Measurements from ENCODE around the gene SLC44A5.
A peak's percentile ranks its signal among the peaks of the same experiment; 100 is the strongest.
"Not testable (repeated sequence)": the region's sequence is repeated elsewhere in the genome, so short reads cannot be mapped to it uniquely, and the experiment has no call there.

Gene SLC44A5

GRCh38 chr1:75520862-75521475, 89.9 kb downstream of the SLC44A5 start:
- DNase-seq = no peak

DNA sequence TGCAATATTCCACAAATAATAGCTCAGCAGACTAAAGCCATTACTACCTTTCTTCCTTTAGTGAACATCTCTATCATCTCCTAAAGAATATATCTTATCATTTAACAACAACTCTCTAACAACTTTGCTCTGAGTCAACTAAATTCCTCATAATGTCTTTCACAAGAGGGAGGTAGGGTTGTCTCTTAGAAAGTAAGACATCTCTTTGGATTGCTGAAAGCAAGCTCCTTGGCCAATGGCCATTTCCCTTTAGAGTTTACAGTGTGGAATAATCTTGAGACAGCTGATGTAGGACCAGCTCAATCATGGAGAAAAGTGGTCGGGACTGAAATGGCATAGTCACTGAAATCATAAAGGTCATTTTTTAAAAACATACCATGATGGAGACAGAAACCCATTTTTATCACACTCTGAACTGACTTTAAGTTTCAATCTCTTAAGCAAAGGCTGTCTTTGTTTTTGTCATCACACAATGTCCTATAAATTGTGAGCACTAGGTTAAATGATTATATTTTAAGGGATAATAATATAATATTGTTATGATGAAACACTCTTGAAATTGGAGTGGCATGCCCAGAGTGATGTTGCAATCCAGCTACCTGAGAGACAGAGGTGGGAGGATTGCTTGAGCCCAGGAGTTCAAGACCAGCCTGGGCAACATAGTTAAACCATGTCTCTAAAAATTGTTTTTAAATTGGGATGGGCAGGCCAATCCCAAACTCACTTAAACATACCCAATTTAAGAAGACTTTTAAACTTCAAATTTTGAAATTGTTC, 91.1 kb downstream of the SLC44A5 start:
- no peak for DNase-seq

GRCh38 chr1:75518686-75519085, 92.2 kb downstream of the SLC44A5 start:
- DNase-seq = no peak

- DNase-seq = no peak
These were observed 96.6 kb downstream of the SLC44A5 start for GRCh38 chr1:75514270-75514669.

DNA sequence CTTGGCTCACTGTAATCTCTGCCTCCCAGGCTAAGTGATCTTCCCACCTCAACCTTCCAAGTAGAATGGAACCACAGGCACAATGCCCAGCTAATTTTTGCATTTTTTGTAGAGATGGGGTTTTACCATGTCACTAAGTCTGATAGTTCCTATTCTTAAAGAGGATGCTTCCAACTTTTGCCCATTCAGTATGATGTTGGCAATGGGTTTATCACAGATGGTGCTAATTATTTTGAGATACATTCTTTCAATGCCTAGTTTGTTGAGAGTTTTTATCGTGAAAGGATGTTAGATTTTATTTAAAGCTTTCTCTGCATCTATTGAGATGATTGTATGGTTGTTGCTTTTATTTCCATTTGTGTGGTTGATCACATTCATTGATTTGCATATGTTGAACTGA, 103.9 kb downstream of the SLC44A5 start:
- no peak for DNase-seq

DNA sequence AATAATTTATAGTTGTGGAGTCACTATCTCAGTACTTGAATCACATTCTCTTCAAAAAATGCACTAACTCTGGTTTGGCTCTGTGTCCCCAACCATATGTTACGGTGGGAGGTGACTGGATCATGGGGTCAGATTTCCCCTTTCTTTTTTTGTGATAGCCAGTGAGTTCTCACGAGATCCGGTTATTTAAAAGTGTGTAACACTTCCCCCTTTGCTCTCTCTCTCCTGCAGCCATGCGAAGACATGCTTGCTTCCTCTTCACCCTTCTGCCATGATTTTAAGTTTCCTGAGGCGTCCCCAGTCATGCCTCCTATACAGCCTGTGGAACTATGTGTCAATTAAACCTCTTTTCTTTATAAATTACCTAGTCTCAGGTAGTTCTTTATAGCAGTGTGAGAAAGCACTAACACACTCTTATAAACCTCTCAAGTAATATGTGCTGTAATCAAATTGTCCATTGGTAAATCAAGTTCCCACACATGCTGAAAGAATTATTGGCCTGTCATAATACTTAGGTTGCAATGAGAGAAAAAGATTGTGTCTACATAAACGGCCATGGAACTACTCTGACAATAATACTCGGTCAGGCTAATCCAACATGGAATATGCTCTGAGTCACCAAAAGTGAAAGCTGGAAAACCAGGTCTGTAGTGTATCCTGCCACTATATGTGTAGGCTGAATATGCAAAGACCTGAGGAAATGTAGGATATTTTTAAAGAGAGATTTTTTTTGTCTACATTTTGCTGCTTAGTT, 107.5 kb downstream of the SLC44A5 start:
- no peak for DNase-seq

DNA sequence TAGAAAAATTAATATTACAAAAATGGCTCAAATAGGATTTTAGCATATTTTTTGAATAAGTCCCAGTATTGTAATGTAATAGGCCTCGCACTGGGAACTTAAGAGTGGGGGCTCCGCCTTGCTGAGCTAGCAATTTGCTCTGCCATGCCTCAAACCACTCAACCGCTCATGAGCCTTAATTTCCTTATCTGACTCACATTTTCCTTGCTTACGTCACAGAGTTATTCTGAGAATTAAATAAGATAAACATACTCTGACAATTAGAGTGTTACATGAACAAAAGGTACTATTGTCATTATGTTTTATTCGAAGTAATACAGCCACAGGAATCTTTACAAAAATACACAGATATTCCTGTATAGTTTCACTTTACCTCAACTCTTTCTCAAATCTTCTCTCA, 108.1 kb downstream of the SLC44A5 start:
- DNase-seq = peak in 1 of 5 experiments; percentile 1

GRCh38 chr1:75501577-75502295, 109.2 kb downstream of the SLC44A5 start:
- no peak for DNase-seq

DNA sequence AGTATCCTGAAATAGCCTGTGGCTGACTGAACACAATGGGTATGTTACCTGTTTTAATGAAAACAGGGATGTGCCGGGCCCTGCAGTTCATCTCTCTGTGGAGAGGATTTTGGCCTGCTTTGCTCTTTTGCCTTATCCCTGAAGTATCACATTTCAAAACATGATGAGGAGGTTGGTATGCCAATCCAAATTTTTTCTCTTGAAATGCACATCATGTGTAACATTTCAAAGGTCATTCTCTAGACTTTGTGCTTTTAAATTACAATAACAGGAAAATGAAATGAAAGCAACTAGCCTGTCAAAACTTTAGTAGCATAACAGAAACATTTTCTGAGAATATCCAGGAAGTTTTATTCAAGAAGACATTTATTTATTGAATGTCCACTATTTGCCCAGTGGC, 118.9 kb downstream of the SLC44A5 start:
- no peak for DNase-seq

GRCh38 chr1:75487399-75487798, 123.5 kb downstream of the SLC44A5 start:
- no peak for DNase-seq

DNA sequence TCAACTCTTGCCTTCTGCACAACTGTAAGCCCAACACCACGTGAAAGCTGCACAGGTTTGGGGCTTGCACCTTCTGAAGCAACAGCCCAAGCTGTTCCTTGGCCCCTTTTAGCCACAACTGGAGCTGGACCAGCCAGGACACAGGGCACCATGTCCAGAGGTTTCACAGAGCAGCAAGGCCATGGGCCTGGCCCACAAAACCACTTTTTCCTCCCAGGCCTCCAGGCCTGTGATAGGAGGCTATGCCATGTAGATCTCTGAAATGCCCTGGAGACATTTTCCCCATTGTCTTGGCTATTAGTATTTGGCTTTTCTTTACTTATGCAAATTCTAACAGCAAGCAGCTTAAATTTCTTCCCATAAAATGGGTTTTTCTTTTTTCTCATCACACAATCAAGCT, 126.1 kb downstream of the SLC44A5 start:
- no peak for DNase-seq

DNA sequence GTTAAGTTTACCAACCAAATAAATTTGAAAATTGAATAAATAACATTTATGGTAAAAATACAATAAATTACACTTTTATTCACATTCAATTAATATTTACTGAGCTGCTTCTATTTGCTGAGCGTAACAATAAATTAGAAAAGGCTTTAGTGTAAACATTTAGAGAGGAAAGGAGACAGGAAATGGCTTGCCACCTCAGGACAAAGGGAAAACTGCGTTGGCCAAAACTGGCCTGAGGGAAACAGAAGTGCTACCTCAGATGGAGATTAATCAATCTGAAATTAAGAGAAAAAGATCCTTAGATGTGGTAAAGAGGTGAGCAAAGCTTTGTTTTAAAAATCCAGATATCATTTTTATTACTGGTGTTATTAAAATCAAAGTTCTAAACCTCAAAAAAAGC, 128.0 kb downstream of the SLC44A5 start:
- DNase-seq = no peak

DNA sequence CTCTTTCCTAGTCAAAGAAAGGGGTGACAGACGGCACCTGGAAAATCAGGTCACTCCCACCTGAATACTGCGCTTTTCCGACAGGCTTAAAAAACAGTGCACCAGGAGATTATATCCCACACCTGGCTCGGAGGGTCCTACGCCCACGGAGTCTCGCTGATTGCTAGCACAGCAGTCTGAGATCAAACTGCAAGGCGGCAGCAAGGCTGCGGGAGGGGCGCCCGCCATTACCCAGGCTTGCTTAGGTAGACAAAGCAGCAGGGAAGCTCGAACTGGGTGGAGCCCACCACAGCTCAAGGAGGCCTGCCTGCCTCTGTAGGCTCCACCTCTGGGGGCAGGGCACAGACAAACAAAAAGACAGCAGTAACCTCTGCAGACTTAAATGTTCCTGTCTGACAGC, 134.4 kb downstream of the SLC44A5 start:
- DNase-seq = not testable (repeated sequence)

GRCh38 chr1:75475696-75476095, 135.2 kb downstream of the SLC44A5 start:
- no peak for DNase-seq

DNA sequence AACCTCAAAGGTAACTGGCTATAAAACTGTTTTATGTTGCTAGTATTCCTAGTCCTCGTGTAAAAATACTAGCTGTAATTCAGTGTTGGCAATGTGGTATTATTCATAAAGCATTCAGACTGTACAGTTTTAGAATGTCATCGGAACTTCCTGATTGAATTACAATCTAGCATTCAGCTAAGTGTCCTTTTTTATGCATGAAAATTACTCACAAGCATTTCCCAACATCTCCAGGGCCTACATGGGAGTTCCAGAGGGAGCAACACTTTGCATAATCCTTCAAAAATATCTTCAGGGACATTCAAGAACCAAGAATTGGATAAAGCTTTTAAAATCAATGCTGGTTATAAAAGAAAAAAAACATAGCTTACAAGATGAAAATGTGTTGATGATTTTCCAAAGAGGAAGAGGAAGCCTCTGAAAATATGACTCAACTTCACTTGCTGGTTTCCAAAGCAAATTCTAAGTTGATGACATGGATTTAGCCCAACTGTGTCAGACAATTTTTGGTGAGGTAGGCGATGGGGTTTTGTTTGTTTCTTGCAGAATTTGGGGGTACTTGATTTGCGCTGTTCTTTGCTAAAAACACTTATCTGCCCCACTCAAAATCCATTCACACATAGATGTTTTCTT, 137.8 kb downstream of the SLC44A5 start:
- no peak for DNase-seq

- no peak for DNase-seq
These were observed 138.6 kb downstream of the SLC44A5 start for GRCh38 chr1:75472089-75472970.

DNA sequence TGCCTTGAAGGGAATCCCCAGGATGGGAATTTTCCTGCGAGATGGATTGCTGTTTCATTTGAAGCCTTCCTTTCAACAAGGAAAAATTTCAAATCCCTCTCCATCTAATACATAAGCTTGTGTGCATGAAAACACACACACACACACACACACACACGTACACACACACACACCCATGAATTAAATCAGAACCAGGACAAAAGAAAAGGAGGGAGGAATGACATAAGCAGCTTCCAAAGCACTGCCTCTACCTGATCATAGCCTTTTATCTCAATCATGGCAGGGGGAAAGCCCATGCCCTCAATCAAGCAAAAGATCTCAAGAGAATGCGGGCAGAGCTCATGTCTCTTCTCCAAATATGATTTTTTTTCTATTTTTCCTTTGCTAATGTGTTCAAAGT, 139.7 kb downstream of the SLC44A5 start:
- no peak for DNase-seq

- DNase-seq = no peak
These were observed 140.5 kb downstream of the SLC44A5 start for GRCh38 chr1:75470448-75470847.

DNA sequence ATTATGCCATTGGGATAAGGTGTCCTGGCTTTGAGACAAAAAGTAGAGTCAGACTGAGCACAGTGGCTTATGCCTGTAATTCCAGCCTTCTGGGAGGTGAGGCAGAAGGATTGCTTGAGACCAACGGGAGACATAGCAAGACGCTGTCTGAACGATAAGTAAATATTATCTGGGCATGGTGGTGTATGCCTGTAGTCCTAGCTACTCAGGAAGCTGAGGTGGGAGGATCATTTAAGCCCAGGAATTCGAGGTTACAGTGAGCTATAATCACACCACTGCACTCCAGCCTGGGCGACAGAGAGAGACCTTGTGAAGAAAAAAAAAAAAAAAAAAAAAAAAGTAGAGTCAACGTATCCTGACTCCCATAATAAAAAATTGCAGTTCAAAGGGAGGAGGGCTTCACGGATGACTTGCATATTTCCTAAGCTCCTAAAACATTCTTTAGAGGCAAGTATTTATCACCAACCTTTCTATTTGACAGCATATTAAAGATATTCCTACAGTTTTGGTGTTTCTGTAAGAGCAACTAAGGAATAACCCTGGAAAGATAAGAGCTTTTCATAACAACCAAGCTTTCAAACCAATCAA, 141.2 kb downstream of the SLC44A5 start:
- no peak for DNase-seq

GRCh38 chr1:75461808-75462325, 149.0 kb downstream of the SLC44A5 start:
- DNase-seq = no peak

DNA sequence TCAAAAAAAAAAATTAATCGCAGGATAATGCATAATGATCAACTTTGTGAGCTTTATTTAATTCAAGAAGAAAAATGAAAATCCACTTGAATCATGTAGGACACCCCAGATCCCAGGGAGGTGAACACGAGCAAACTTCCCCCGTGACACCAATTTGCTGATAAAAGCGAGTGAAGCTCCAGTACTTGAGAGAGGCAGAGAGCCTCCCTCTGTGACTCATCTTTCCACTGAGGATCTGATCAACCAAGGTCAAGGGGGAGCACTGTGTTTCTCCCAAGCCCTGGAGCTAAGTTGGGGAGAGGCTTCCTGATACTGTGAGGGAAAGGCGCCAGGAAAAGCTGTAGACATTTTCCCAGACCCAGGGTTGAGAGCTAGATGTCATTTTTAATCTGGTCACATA, 160.9 kb downstream of the SLC44A5 start:
- no peak for DNase-seq
